WTC11 (cell line): Measurements from ENCODE around the gene HLA-DPA1. TPM values are rescaled to one million over a fixed set of nuclear protein-coding genes. Genes with fewer than 3 reads are reported as not detected.
"Not testable (repeated sequence)": the region's sequence is repeated elsewhere in the genome, so short reads cannot be mapped to it uniquely, and the experiment has no call there.

Experiments used
- ATAC-seq: fragments of 200-7000 bp; cut with Tn5 transposase; 2 replicates; pipeline ENCODE4 v1.10.0; 2021; ENCODE audit warnings: mild to moderate bottlenecking, moderate library complexity
- CTCF ChIA-PET: fragments of 300-600 bp; sonication (Branson Sonifier 250); formaldehyde crosslinking; loops from one replicate; lab custom pipeline; 2021; ENCODE audit warnings: antibody characterized with exemption; lab: Charles Lee
- POLR2A ChIA-PET: fragments of 350-600 bp; sonication (Branson Sonifier 250); formaldehyde crosslinking; loops from one replicate; lab custom pipeline; 2021; ENCODE audit warnings: antibody characterized with exemption; lab: Charles Lee
- DNase-seq: peaks from one replicate; pipeline ENCODE4 v3.0.0; 2021; ENCODE audit warnings: low spot score
- H3K27ac Mint-ChIP-seq: 2 replicates; pipeline ENCODE4 v1.8.0; 2021; ENCODE audit warnings: mixed read lengths
- H3K27me3 Mint-ChIP-seq: 2 replicates; pipeline ENCODE4 v1.8.0; 2021; ENCODE audit warnings: low read depth, mild to moderate bottlenecking, moderate library complexity, mixed read lengths
- H3K36me3 Mint-ChIP-seq: 2 replicates; pipeline ENCODE4 v1.8.0; 2021; ENCODE audit warnings: mixed read lengths
- H3K4me1 Mint-ChIP-seq: 2 replicates; pipeline ENCODE4 v1.8.0; 2022; ENCODE audit warnings: mixed read lengths
- H3K4me3 Mint-ChIP-seq: 2 replicates; pipeline ENCODE4 v1.8.0; 2021; ENCODE audit warnings: mild to moderate bottlenecking, moderate library complexity, mixed read lengths
- H3K9me3 Mint-ChIP-seq: 2 replicates; pipeline ENCODE4 v1.8.0; 2021; ENCODE audit warnings: mixed read lengths
- CREM ChIP-seq: sonication (generic); formaldehyde crosslinking; IDR thresholded peaks from 2 replicates; pipeline ENCODE4 v1.8.1; 2022; ENCODE audit warnings: mild to moderate bottlenecking, missing genetic modification reagents, moderate library complexity
- HMGA2 ChIP-seq: fragments of 250-450 bp; sonication (Bioruptor Pico); IDR thresholded peaks from 2 replicates; pipeline ENCODE4 v1.4.0; 2021; ENCODE audit warnings: mild to moderate bottlenecking, moderate library complexity
- IRF2 ChIP-seq: sonication (generic); formaldehyde crosslinking; IDR thresholded peaks from 2 replicates; pipeline ENCODE4 v1.8.0; 2022; ENCODE audit warnings: low read depth, missing genetic modification reagents, borderline replicate concordance
- KAT7 ChIP-seq: sonication (generic); formaldehyde crosslinking; IDR thresholded peaks from 2 replicates; pipeline ENCODE4 v1.8.1; 2023; ENCODE audit warnings: missing genetic modification reagents, mild to moderate bottlenecking, borderline replicate concordance
- NFATC4 ChIP-seq: fragments of 250-450 bp; sonication (Bioruptor Pico); IDR thresholded peaks from 2 replicates; pipeline ENCODE4 v1.9.0; 2021; ENCODE audit warnings: mild to moderate bottlenecking
- NFYB ChIP-seq: sonication (generic); formaldehyde crosslinking; conservative IDR thresholded peaks from 2 replicates; pipeline ENCODE4 v1.8.0; 2022; ENCODE audit warnings: low read depth, missing genetic modification reagents
- PRRX2 ChIP-seq: fragments of 250-450 bp; sonication (Bioruptor Pico); IDR thresholded peaks from 2 replicates; pipeline ENCODE4 v1.8.0; 2021; ENCODE audit warnings: mild to moderate bottlenecking
- SOX15 ChIP-seq: fragments of 250-450 bp; sonication (Bioruptor Pico); IDR thresholded peaks from 2 replicates; pipeline ENCODE4 v1.9.0; 2021; ENCODE audit warnings: mild to moderate bottlenecking
- ZNF121 ChIP-seq: sonication (generic); formaldehyde crosslinking; IDR thresholded peaks from 2 replicates; pipeline ENCODE4 v1.8.0; 2023; ENCODE audit warnings: missing genetic modification reagents
- ZNF317 ChIP-seq: sonication (generic); formaldehyde crosslinking; IDR thresholded peaks from 2 replicates; pipeline ENCODE4 v1.8.1; 2023; ENCODE audit warnings: low read depth, mild to moderate bottlenecking, moderate library complexity, missing genetic modification reagents, borderline replicate concordance
- total RNA-seq: library from RNA; stranded (reverse); gene quantifications from 3 replicates; pipeline ENCODE4 v1.2.3, GENCODE V29; 2021
- TF ChIP-seq, protein P1 (sequence below): sonication (generic); formaldehyde crosslinking; IDR thresholded peaks from 2 replicates; pipeline ENCODE4 v1.8.0; 2022; ENCODE audit warnings: mild to moderate bottlenecking, missing genetic modification reagents
- TF ChIP-seq, protein P2 (sequence below): fragments of 250-450 bp; sonication (Bioruptor Pico); IDR thresholded peaks from 2 replicates; pipeline ENCODE4 v1.9.0; 2021; ENCODE audit warnings: mild to moderate bottlenecking
- TF ChIP-seq, protein P3 (sequence below): sonication (generic); formaldehyde crosslinking; IDR thresholded peaks from 2 replicates; pipeline ENCODE4 v1.8.1; 2023; ENCODE audit warnings: mild to moderate bottlenecking, missing genetic modification reagents, moderate library complexity
- TF ChIP-seq, protein P4 (sequence below): sonication (generic); formaldehyde crosslinking; IDR thresholded peaks from 2 replicates; pipeline ENCODE4 v1.8.1; 2022; ENCODE audit warnings: missing genetic modification reagents, borderline replicate concordance
- TF ChIP-seq, protein P5 (sequence below): sonication (generic); formaldehyde crosslinking; IDR thresholded peaks from 2 replicates; pipeline ENCODE4 v1.8.0; 2022; ENCODE audit warnings: mild to moderate bottlenecking, missing genetic modification reagents
- TF ChIP-seq, protein P6 (sequence below): fragments of 200-600 bp; IDR thresholded peaks from 2 replicates; pipeline ENCODE4 v1.8.0; 2022; ENCODE audit warnings: antibody characterized with exemption

HLA-DPA1 gene
- total RNA-seq, 1 experiment from 2014 or later = 4.9 TPM

DNA sequence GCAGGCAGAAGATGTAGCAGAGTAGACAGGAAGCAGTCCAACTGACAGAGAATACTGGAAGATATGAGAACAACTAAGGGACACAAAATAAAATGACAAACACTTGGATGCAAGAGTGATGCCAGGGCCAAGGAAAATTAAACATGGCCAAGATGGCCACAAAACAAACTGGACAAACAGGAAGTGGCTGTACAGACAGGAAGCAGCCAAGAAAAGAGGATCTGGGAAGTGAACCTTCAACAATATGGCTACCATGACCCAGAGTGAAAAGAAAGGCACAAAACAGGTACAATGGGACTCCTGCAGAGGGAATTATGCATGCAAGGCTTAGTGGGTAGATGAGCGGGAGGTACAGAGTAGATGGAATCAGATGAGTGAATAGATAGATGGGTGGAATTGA is 31.4 kb upstream of the HLA-DPA1 start (continued):
- no peak for TF ChIP-seq NFYB (CRISPR knock-in tag)

DNA sequence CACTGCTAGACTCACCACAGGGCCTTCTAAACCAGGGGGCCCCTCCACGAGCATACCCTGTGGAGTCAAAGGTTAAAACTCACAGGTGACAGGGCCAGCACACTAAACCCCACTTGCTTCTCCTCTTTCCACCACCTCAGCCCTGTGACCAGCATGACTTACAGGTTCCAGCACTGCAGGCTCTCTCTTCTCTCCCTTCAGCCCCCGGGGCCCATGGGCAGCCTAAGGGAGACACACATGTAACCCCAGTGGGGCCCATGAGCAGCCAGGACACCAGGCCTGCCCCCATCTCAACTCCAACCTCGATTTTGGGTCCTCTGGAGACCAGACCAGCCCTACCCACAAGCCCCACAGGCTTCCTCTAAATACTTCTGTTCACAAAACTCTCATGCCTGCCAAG is 30.3 kb upstream of the HLA-DPA1 start:
- ATAC-seq = no peak
- Mint-ChIP-seq H3K4me1 (no peaks in the 10 kb centered on the region), H3K4me3 (no peak overlapping the region), H3K9me3 (peaks cover 63% of the 10 kb centered on the region), H3K27me3 (peaks cover 38% of the 10 kb centered on the region), H3K36me3 (peaks cover 38% of the 10 kb centered on the region), H3K27ac (no peak overlapping the region)
- POLR2A ChIA-PET = interaction anchor here (0.7 kb wide), 1 partner anchor 132 kb away, joined by 3 read pairs; no protein-coding TSS in a partner anchor
- CTCF ChIA-PET = no interaction called here
- TF ChIP-seq, protein P1, sequence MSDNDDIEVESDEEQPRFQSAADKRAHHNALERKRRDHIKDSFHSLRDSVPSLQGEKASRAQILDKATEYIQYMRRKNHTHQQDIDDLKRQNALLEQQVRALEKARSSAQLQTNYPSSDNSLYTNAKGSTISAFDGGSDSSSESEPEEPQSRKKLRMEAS = no peak
- no peak for TF ChIP-seq ZNF317 (CRISPR knock-in tag)
- no peak for TF ChIP-seq NFYB (CRISPR knock-in tag)
- TF ChIP-seq CREM = no peak
- TF ChIP-seq IRF2 (CRISPR knock-in tag) = no peak
- TF ChIP-seq, protein P2, sequence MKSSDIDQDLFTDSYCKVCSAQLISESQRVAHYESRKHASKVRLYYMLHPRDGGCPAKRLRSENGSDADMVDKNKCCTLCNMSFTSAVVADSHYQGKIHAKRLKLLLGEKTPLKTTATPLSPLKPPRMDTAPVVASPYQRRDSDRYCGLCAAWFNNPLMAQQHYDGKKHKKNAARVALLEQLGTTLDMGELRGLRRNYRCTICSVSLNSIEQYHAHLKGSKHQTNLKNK (CRISPR knock-in tag) = no peak
- TF ChIP-seq, protein P3, sequence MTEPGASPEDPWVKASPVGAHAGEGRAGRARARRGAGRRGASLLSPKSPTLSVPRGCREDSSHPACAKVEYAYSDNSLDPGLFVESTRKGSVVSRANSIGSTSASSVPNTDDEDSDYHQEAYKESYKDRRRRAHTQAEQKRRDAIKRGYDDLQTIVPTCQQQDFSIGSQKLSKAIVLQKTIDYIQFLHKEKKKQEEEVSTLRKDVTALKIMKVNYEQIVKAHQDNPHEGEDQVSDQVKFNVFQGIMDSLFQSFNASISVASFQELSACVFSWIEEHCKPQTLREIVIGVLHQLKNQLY (CRISPR knock-in tag) = no peak
- TF ChIP-seq, protein P4, sequence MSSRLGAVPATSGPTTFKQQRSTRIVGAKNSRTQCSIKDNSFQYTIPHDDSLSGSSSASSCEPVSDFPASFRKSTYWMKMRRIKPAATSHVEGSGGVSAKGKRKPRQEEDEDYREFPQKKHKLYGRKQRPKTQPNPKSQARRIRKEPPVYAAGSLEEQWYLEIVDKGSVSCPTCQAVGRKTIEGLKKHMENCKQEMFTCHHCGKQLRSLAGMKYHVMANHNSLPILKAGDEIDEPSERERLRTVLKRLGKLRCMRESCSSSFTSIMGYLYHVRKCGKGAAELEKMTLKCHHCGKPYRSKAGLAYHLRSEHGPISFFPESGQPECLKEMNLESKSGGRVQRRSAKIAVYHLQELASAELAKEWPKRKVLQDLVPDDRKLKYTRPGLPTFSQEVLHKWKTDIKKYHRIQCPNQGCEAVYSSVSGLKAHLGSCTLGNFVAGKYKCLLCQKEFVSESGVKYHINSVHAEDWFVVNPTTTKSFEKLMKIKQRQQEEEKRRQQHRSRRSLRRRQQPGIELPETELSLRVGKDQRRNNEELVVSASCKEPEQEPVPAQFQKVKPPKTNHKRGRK (CRISPR knock-in tag) = no peak
- TF ChIP-seq SOX15 (CRISPR knock-in tag) = no peak
- no peak for TF ChIP-seq HMGA2 (CRISPR knock-in tag)
- TF ChIP-seq KAT7 (CRISPR knock-in tag) = no peak
- TF ChIP-seq, protein P5, sequence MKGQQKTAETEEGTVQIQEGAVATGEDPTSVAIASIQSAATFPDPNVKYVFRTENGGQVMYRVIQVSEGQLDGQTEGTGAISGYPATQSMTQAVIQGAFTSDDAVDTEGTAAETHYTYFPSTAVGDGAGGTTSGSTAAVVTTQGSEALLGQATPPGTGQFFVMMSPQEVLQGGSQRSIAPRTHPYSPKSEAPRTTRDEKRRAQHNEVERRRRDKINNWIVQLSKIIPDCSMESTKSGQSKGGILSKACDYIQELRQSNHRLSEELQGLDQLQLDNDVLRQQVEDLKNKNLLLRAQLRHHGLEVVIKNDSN (CRISPR knock-in tag) = no peak
- TF ChIP-seq, protein P6, sequence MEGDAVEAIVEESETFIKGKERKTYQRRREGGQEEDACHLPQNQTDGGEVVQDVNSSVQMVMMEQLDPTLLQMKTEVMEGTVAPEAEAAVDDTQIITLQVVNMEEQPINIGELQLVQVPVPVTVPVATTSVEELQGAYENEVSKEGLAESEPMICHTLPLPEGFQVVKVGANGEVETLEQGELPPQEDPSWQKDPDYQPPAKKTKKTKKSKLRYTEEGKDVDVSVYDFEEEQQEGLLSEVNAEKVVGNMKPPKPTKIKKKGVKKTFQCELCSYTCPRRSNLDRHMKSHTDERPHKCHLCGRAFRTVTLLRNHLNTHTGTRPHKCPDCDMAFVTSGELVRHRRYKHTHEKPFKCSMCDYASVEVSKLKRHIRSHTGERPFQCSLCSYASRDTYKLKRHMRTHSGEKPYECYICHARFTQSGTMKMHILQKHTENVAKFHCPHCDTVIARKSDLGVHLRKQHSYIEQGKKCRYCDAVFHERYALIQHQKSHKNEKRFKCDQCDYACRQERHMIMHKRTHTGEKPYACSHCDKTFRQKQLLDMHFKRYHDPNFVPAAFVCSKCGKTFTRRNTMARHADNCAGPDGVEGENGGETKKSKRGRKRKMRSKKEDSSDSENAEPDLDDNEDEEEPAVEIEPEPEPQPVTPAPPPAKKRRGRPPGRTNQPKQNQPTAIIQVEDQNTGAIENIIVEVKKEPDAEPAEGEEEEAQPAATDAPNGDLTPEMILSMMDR = no peak
- TF ChIP-seq PRRX2 = no peak
- no peak for TF ChIP-seq ZNF121 (CRISPR knock-in tag)
- TF ChIP-seq NFATC4 = no peak
- DNase-seq = no peak

DNA sequence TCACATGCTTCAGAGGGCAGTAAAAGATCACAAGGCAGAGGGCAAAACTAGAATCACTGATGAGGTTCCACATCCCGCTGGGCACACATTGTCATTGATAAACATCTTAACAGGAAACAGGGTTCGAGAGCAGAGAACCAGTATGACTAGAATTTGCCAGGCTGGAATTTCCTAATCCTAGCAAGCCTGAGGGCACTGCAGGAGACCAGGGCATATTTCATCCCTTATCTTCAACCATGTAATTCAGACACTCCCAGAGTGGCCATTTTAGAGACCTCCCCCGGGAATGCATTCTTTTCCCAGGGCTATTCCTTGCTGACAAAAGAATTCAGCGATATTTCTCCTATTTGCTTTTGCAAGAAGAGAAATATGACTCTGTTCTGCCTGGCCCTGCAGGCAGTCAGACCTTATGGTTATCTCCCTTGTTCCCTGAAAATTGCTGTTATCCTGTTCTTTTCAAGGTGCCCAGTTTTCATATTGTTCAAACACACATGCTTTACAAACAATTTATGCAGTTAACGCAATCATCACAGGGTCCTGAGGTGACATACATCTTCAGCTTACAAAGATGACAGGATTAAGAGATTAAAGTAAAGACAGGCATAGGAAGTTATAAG is 27.8 kb upstream of the HLA-DPA1 start:
- Mint-ChIP-seq H3K27me3 (peaks cover 33% of the 10 kb centered on the region), H3K9me3 (peaks cover 80% of the 10 kb centered on the region)
- DNase-seq = not testable (repeated sequence)

More for the DNA sequence above, 27.8 kb upstream of the HLA-DPA1 start:
- H3K4me1 Mint-ChIP-seq, POLR2A ChIA-PET, H3K27ac Mint-ChIP-seq, H3K4me3 Mint-ChIP-seq, CTCF ChIA-PET, ATAC-seq: not testable (repeated sequence)
- H3K36me3 Mint-ChIP-seq = peaks cover 42% of the 10 kb centered on the region
